ENCODE results near the gene CCDC197.

The CCDC197 gene

DNA sequence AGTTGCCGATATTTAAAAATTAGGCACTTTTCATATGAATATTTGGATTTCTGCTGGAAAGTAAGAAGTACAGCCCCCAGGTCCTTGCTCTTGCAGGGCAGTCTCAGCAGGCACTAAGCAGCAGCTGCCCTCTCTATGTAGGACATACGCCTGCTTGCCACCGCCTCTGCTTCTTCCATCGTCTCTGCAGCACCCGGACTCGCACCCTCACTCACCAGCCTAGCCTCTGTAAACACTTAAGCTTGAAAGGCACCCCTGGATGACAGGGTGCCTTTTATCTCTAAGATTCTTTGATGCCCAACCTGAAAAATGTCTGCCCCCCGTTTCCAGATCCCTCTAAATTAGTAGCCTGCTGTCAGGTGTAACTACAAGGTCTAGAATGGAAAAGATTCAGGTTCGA is 48.0 kb downstream of the CCDC197 start:
- DNase-seq = no peak

DNA sequence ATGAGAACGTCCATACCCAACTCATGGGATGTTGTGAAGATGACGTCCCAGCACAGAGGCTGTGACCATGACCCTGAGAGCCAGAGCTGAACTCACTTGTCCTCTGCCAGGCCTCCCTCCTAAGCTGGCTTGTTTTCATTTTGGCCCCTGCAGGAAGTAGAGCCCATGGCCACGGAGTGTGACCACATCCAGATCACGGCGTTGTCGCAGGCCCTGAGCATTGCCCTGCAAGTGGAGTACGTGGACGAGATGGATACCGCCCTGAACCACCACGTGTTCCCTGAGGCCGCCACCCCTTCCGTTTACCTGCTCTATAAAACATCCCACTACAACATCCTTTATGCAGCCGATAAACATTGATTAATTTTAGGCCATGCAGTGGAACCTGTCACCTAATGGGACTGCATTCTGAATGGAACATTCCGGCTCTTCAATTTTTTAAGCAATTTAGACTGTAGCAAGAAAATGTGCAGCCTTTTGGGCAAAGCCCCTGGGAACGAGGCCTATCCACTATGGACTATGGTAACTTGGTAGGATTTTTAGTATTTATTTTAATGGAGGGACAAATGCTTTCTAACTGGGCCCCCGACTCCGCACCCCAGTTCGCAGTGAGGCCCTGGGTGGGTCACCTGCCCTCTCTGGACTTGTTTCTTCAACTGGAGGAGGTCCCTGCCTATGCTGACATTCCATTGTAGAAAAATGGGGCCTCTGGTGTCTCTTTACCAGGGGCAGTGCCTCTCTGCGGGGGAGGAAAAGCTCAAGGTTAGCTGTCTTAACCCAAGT is 48.7 kb downstream of the CCDC197 start:
- DNase-seq = no peak

- DNase-seq = no peak
Measured at GRCh38 chr14:94046696-94047250, 49.7 kb downstream of the CCDC197 start.

DNA sequence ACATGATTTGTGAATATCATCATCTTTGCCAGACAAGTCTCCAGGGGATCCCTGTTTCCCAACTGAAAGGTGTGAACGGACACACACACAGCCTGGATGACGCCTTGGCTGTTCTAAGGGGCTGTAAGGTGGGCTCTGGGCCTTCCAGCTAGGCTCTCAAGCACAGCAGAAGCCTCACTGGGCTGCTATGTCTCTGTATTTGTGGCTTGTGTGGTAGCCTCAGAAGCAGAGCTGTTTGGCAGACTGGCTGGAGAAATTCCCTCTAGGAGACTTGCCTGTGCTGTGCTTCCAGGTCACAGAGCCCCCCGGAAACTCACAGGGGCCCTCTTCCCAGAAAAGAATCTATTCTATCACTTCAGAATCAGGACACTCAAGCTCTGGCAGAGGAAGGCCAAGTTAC is 50.5 kb downstream of the CCDC197 start:
- no peak for DNase-seq

DNA sequence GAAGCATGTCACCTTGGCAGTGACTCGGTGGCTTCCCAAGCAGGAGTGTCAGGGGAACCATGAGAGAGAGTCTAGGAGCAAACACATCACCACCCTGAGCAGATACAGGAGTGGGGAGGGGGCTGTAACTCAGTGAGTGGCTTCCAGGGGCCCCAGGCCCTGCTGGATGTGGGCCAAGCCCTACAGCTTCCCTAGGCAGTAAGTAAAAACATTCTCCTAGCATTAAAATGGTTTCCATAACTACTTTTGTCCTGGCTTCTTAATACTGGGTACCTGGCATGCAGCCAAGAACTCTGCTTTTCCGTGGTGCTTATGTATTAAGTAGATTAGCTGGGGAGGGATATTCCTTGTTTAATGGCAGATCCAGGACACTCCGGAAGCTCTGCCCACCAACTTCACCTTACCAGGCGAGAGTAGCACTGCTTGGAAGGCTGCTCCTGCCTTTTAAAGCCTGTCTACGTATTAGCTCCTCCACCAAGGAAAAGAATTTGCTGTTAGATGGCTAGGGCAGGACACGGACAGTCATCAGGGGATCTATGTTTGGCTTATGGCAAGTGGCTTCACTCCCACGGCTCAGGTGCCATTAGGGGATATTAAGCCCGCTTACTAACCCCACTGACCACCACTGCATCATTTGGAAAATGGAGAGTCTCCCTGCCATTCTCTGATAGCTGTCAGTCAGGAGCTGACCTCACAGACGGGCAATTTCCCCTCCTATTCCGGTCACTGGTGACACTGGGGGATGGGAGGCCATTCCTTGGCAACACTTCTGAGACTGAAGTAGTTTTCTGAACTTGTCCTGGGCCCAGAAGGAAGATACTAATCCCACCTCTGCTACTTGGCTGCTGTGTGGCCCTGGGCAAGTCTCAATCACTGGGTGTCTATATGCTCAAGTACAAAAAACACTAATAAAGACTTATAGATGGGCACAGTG is 51.9 kb downstream of the CCDC197 start:
- no peak for DNase-seq

GRCh38 chr14:94049625-94050023 is 52.5 kb downstream of the CCDC197 start:
- DNase-seq = no peak

DNA sequence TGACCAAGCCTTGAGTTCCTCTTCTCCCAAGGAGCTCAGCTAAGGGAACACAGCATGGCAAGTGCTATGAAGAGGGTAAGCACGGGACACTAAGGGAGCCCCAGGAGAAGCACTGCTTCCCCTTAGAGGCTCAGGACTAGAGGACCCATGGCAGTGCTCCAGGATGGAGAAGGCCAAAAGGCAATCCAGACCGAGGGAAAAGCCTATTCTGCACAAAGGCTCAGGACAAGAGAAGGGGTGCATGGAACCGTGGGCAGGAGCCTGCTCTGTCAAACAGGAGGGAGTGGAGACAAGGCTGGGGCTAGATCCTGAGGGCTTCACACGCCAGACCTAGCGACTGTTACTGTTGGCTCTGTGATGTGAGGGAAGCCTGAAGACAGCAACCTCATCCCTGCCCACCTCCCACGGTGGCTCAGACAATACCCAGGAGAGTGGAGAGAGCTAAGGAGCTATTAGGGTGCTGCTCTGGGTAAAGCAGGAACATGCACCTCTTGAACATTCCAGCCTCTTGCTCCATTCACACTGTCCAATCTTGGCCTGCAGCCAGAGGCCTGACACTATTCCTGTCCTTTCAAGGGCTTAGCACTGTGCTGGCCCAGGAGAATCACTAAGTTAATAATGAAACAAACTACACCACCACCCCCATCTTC is 53.3 kb downstream of the CCDC197 start:
- no peak for DNase-seq

DNA sequence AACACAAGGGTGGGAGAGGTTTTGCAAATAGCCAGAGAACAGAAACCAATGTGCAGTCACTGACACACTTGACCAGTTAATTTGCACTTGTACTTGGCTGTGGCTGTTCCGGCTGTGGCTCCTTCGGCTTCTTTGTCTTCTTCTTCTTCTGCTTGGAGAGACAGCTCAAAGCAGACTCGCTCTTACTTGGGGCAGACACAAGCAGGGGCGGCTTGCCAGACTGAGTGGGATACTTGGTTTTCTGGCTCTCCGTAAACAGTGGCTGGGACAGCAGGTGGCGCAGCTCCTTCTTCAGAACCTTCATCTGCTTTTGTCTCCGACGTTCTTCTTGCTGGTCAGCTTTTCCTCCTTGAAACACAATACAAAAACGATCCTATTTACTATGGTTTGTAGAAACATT is 54.0 kb downstream of the CCDC197 start:
- no peak for DNase-seq

DNA sequence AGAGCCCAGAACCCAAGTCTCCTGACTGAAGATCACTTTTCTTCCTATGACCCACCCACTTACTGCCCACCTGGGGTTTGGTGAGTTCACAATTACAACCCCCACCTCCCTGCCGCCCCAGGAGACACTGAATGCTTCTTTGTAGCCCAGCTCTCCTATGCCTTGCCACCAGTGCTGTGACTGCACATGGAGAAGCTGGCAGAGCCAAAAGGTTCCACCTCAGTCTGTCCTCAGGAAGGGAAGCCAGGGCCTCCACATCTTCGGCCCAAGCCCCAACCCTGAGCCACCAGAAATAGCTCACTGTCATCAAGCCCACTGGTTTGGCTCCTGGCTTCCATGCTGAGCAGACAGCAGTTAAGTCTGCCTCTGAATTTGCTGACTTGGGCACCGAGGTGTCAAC is 54.7 kb downstream of the CCDC197 start:
- no peak for DNase-seq

DNA sequence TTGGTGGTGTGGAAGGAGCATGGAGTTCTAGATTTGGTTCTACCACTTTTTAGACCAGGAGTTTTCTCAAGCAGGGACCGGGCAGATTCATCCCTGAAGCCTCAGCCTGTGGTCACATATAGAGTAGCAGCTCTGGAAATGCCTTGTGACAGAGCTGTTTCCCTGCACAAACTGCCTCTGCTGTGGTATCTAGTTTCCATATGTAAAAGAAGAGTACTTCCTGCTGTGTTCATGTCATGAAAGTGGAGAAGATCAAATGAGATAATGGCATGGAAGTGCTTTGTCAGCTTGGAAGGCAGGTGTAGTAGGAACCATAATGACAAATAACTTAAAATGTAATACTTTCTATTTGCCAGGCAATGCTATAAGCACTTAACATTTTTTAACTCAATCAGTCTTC is 55.1 kb downstream of the CCDC197 start:
- DNase-seq = no peak

GRCh38 chr14:94052662-94053061 is 55.6 kb downstream of the CCDC197 start:
- DNase-seq = no peak

DNA sequence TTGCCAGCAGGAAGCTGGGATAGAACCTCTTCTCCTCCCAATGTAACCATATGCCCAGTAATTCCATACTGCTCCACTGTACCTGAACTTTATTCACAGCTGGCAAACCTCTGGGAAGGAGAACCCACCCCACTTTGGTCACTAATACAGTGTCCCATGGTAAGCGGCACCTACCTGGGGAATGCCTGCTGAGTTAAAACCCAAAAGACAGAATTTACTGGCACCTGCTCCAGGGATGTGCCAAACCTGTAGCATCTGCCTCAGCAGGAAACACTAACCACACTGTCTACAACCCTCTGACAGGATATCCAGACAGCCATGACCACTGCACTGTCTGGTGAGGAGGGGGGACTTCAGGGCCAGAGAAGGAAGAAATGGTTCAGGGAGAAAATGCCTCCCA is 57.3 kb downstream of the CCDC197 start:
- DNase-seq = no peak

- no peak for DNase-seq
Measured at GRCh38 chr14:94054936-94055335, 57.8 kb downstream of the CCDC197 start.

DNA sequence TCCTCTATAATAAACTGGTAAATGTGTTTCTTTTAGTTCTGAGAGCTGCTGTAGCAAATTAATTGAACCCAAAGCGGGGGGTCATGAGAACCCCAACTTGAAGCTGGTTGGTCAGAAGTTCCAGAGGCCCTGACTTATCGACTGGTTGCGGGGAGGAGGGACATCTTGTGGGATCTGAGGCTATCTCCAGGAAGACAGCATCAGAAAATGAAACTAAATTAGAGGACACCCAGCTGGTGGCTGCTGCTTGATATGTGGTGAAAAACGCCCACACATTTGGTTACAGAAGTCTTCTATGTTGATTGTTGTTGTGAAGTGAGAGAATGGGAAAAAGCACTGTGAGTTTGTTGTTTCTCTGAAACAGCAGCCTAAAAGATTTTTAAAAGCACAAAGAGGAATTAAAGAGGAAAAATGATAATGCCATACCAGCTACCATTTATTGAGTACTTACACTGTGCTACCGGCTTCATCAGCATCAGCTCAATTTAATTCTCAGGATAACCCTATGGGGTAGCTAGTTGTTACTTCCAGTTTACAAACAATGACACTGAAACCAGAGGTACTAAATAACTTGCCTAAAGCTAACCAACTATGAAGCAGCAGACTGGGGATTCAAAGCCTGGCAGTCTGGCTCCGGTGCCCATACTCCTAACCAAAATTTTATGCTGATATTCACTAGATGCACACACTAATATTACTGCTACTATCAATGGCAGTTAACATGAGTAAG is 59.6 kb downstream of the CCDC197 start:
- DNase-seq = no peak

GRCh38 chr14:94058128-94058673 is 61.1 kb downstream of the CCDC197 start:
- DNase-seq = no peak
